GM18511 (cell line): ENCODE results near the gene IL20RB.

Experiments used
- ATAC-seq: cut with Tn5 transposase; IDR thresholded peaks from one replicate; pipeline ENCODE4 v1.9.1; 2021; ENCODE audit warnings: mild to moderate bottlenecking, moderate library complexity; ENCODE audit not compliant: unreplicated experiment

IL20RB gene

GRCh38 chr3:136957751-136958288 lies at the start of gene IL20RB:
Gene IL20RB (plus strand): TSS chr3:136957983. CDS start chr3:136958114, 131 bp downstream.
- ATAC-seq = no peak

GRCh38 chr3:136908297-136908696 lies 49.5 kb upstream of the IL20RB start:
- no peak for ATAC-seq

- peak; percentile 77 for ATAC-seq
Measured at GRCh38 chr3:136909187-136909586, 48.6 kb upstream of the IL20RB start.

GRCh38 chr3:136910697-136911096 lies 47.1 kb upstream of the IL20RB start:
- ATAC-seq = no peak

GRCh38 chr3:136913168-136913567 lies 44.6 kb upstream of the IL20RB start:
- ATAC-seq = no peak

GRCh38 chr3:136914739-136915138 lies 43.0 kb upstream of the IL20RB start:
- no peak for ATAC-seq

- no peak for ATAC-seq
Measured at GRCh38 chr3:136916223-136916622, 41.6 kb upstream of the IL20RB start.

- ATAC-seq = no peak
Measured at GRCh38 chr3:136919799-136920580, 37.8 kb upstream of the IL20RB start.

GRCh38 chr3:136920904-136921611 lies 36.7 kb upstream of the IL20RB start:
- ATAC-seq = no peak

- ATAC-seq = peak; percentile 52
Measured at GRCh38 chr3:136925425-136926190, 32.2 kb upstream of the IL20RB start.

GRCh38 chr3:136928240-136928639 lies 29.5 kb upstream of the IL20RB start:
- no peak for ATAC-seq

- no peak for ATAC-seq
Measured at GRCh38 chr3:136929977-136930670, 27.7 kb upstream of the IL20RB start.

GRCh38 chr3:136931606-136932005 lies 26.2 kb upstream of the IL20RB start:
- no peak for ATAC-seq

GRCh38 chr3:136932523-136932922 lies 25.3 kb upstream of the IL20RB start:
- peak; percentile 56 for ATAC-seq

- no peak for ATAC-seq
Measured at GRCh38 chr3:136932978-136933772, 24.6 kb upstream of the IL20RB start.

- no peak for ATAC-seq
Measured at GRCh38 chr3:136937175-136937574, 20.6 kb upstream of the IL20RB start.

GRCh38 chr3:136937851-136938250 lies 19.9 kb upstream of the IL20RB start:
- ATAC-seq = no peak

GRCh38 chr3:136938334-136938733 lies 19.4 kb upstream of the IL20RB start:
- no peak for ATAC-seq

- no peak for ATAC-seq
Measured at GRCh38 chr3:136939489-136939888, 18.3 kb upstream of the IL20RB start.

GRCh38 chr3:136942803-136943202 lies 15.0 kb upstream of the IL20RB start:
- ATAC-seq = no peak
